ENCODE data around the gene PRIMPOL. TPM values are rescaled to one million over a fixed set of nuclear protein-coding genes. Genes with fewer than 3 reads are reported as not detected.
"Not testable (repeated sequence)": the region's sequence is repeated elsewhere in the genome, so short reads cannot be mapped to it uniquely, and the experiment has no call there.

The PRIMPOL gene
- total RNA-seq, 1 donor from 2014 or later = 19.0 TPM

- Mint-ChIP-seq H3K27ac (no peak overlapping the region), H3K4me1 (ENCODE audit: low read depth) (peaks cover 11% of the 10 kb centered on the region), H3K27me3 (no peaks in the 10 kb centered on the region), H3K4me3 (ENCODE audit: low read depth) (no peak overlapping the region), H3K9me3 (ENCODE audit: low read depth) (peaks cover 15% of the 10 kb centered on the region), H3K36me3 (ENCODE audit: insufficient read depth) (peaks cover 23% of the 10 kb centered on the region)
- no peak for TF ChIP-seq CTCF (IDR thresholded peaks at IDR 0.05; ENCODE audit: unreplicated experiment)
- DNase-seq (ENCODE audit: low spot score, unreplicated experiment) = no peak
Observed at GRCh38 chr4:184621518-184621917, 28.0 kb upstream of the PRIMPOL start.

GRCh38 chr4:184624504-184624903 is 25.0 kb upstream of the PRIMPOL start:
- H3K27ac Mint-ChIP-seq; H3K27me3 Mint-ChIP-seq; H3K4me3 Mint-ChIP-seq (ENCODE audit: low read depth); DNase-seq (ENCODE audit: low spot score, unreplicated experiment): not testable (repeated sequence)
- Mint-ChIP-seq H3K9me3 (ENCODE audit: low read depth) (peaks cover 12% of the 10 kb centered on the region), H3K4me1 (ENCODE audit: low read depth) (peaks cover 15% of the 10 kb centered on the region), H3K36me3 (ENCODE audit: insufficient read depth) (peaks cover 36% of the 10 kb centered on the region)

GRCh38 chr4:184624972-184625554 is 24.5 kb upstream of the PRIMPOL start:
- Mint-ChIP-seq H3K4me3 (ENCODE audit: low read depth) (no peak overlapping the region), H3K36me3 (ENCODE audit: insufficient read depth) (peaks cover 38% of the 10 kb centered on the region), H3K4me1 (ENCODE audit: low read depth) (peaks cover 15% of the 10 kb centered on the region), H3K27ac (peak overlapping the region; percentile 91), H3K27me3 (no peaks in the 10 kb centered on the region), H3K9me3 (ENCODE audit: low read depth) (peaks cover 12% of the 10 kb centered on the region)
- no peak for DNase-seq (ENCODE audit: low spot score, unreplicated experiment)
- TF ChIP-seq CTCF (IDR thresholded peaks at IDR 0.05; ENCODE audit: unreplicated experiment) = no peak

- not testable (repeated sequence) for H3K27me3 Mint-ChIP-seq; DNase-seq (ENCODE audit: low spot score, unreplicated experiment); H3K4me3 Mint-ChIP-seq (ENCODE audit: low read depth)
- peaks cover 41% of the 10 kb centered on the region for H3K36me3 Mint-ChIP-seq (ENCODE audit: insufficient read depth)
- H3K4me1 Mint-ChIP-seq (ENCODE audit: low read depth) = peaks cover 15% of the 10 kb centered on the region
- H3K9me3 Mint-ChIP-seq (ENCODE audit: low read depth) = peaks cover 12% of the 10 kb centered on the region
- peak overlapping the region; percentile 91 for H3K27ac Mint-ChIP-seq
Observed at GRCh38 chr4:184625783-184626596, 23.5 kb upstream of the PRIMPOL start.

GRCh38 chr4:184628103-184628502 is 21.4 kb upstream of the PRIMPOL start:
- H3K4me1 Mint-ChIP-seq (ENCODE audit: low read depth) = peaks cover 15% of the 10 kb centered on the region
- DNase-seq (ENCODE audit: low spot score, unreplicated experiment) = no peak
- peaks cover 43% of the 10 kb centered on the region for H3K36me3 Mint-ChIP-seq (ENCODE audit: insufficient read depth)
- TF ChIP-seq CTCF (IDR thresholded peaks at IDR 0.05; ENCODE audit: unreplicated experiment) = no peak
- H3K4me3 Mint-ChIP-seq (ENCODE audit: low read depth) = no peak overlapping the region
- no peaks in the 10 kb centered on the region for H3K27me3 Mint-ChIP-seq
- peaks cover 8% of the 10 kb centered on the region for H3K9me3 Mint-ChIP-seq (ENCODE audit: low read depth)
- no peak overlapping the region for H3K27ac Mint-ChIP-seq

GRCh38 chr4:184632842-184633241 is 16.7 kb upstream of the PRIMPOL start:
- peaks cover 2% of the 10 kb centered on the region for H3K4me1 Mint-ChIP-seq (ENCODE audit: low read depth)
- H3K9me3 Mint-ChIP-seq (ENCODE audit: low read depth) = no peaks in the 10 kb centered on the region
- H3K4me3 Mint-ChIP-seq (ENCODE audit: low read depth) = no peak overlapping the region
- DNase-seq (ENCODE audit: low spot score, unreplicated experiment) = no peak
- TF ChIP-seq CTCF (IDR thresholded peaks at IDR 0.05; ENCODE audit: unreplicated experiment) = no peak
- no peak overlapping the region for H3K27ac Mint-ChIP-seq
- no peaks in the 10 kb centered on the region for H3K27me3 Mint-ChIP-seq
- peaks cover 35% of the 10 kb centered on the region for H3K36me3 Mint-ChIP-seq (ENCODE audit: insufficient read depth)
